OCI-LY1 (cell line): ENCODE results near the gene CYBA.

Experiments used
- H2AFZ ChIP-seq: fragments of 200-600 bp; sonication (generic), shearing (Covaris generic); 2 replicates; pipeline ENCODE4 v1.6.0; 2014; ENCODE audit warnings: antibody characterized with exemption, mild to moderate bottlenecking, low read length
- H3F3A ChIP-seq: fragments of 200-600 bp; sonication (generic), shearing (Covaris generic); 2 replicates; pipeline ENCODE4 v1.6.0; 2014; ENCODE audit warnings: mild to moderate bottlenecking, antibody characterized with exemption, low read length, moderate library complexity; ENCODE audit not compliant: insufficient read depth
- H3K27ac ChIP-seq: fragments of 200-600 bp; sonication (generic); 2 replicates; pipeline ENCODE4 v1.5.1; 2014; ENCODE audit warnings: low read length, mixed run types, mild to moderate bottlenecking, low read depth; ENCODE audit not compliant: poor library complexity, severe bottlenecking
- H3K27me3 ChIP-seq: fragments of 200-600 bp; sonication (generic); 2 replicates; pipeline ENCODE4 v1.6.0; 2014; ENCODE audit warnings: antibody characterized with exemption, mild to moderate bottlenecking, low read length, moderate library complexity; ENCODE audit not compliant: insufficient read depth
- H3K36me3 ChIP-seq: fragments of 200-600 bp; sonication (generic); 2 replicates; pipeline ENCODE4 v1.6.1; 2014; ENCODE audit warnings: mild to moderate bottlenecking, antibody characterized with exemption, low read length, moderate library complexity, mixed read lengths; ENCODE audit not compliant: insufficient read depth
- H3K4me1 ChIP-seq: fragments of 200-600 bp; sonication (generic); 2 replicates; pipeline ENCODE4 v1.5.1; 2014; ENCODE audit warnings: mild to moderate bottlenecking, low read length, moderate library complexity; ENCODE audit not compliant: insufficient read depth, severe bottlenecking
- H3K4me2 ChIP-seq: fragments of 200-600 bp; sonication (generic), shearing (Covaris generic); 2 replicates; pipeline ENCODE4 v1.6.1; 2014; ENCODE audit warnings: low read length
- H3K4me3 ChIP-seq: fragments of 200-600 bp; sonication (generic); 2 replicates; pipeline ENCODE4 v1.5.1; 2014; ENCODE audit warnings: low read length, low read depth, mild to moderate bottlenecking, mixed read lengths; ENCODE audit not compliant: poor library complexity, severe bottlenecking
- H3K79me2 ChIP-seq: fragments of 200-600 bp; shearing (Covaris generic); 2 replicates; pipeline ENCODE4 v1.6.1; 2016; ENCODE audit warnings: mixed run types, low read length, mixed read lengths; ENCODE audit not compliant: insufficient read depth
- H3K9ac ChIP-seq: fragments of 200-600 bp; sonication (generic), shearing (Covaris generic); 2 replicates; pipeline ENCODE4 v1.6.1; 2014; ENCODE audit warnings: mild to moderate bottlenecking, low read length, mixed read lengths
- H3K9me2 ChIP-seq: fragments of 200-600 bp; sonication (generic), shearing (Covaris generic); 2 replicates; pipeline ENCODE4 v1.6.1; 2014; ENCODE audit warnings: low read depth, mild to moderate bottlenecking, low read length, mixed read lengths
- H3K9me3 ChIP-seq: fragments of 200-600 bp; shearing (Covaris generic); 2 replicates; pipeline ENCODE4 v1.6.1; 2014; ENCODE audit warnings: low read length, mixed read lengths
- H4K20me1 ChIP-seq: fragments of 200-600 bp; sonication (generic), shearing (Covaris generic); 2 replicates; pipeline ENCODE4 v1.6.0; 2016; ENCODE audit warnings: mild to moderate bottlenecking, low read length; ENCODE audit not compliant: insufficient read depth
- CTCF ChIP-seq: fragments of 200-600 bp; sonication (generic), shearing (Covaris generic); IDR thresholded peaks from 2 replicates; pipeline ENCODE4 v1.5.1; 2017; ENCODE audit warnings: mild to moderate bottlenecking, antibody characterized with exemption, low read length, moderate library complexity, mixed read lengths
- EZH2 ChIP-seq: fragments of 200-600 bp; sonication (generic), shearing (Covaris generic); IDR thresholded peaks from 2 replicates; pipeline ENCODE4 v1.8.0; 2017; ENCODE audit warnings: borderline replicate concordance, mixed run types, mild to moderate bottlenecking, antibody characterized with exemption, low read length, moderate library complexity, mixed read lengths

Gene CYBA

GRCh38 chr16:88684569-88685155 is 33.8 kb upstream of the CYBA start:
- no peaks in the 10 kb centered on the region for H3K79me2 ChIP-seq
- no peaks in the 10 kb centered on the region for H3K9me2 ChIP-seq
- H3K4me1 ChIP-seq = peaks cover 37% of the 10 kb centered on the region
- no peaks in the 10 kb centered on the region for H4K20me1 ChIP-seq
- TF ChIP-seq CTCF (no peak), EZH2 (no peak)
- H3K27ac ChIP-seq = no peak overlapping the region
- H3K9ac ChIP-seq = no peak overlapping the region
- no peak overlapping the region for H3K4me3 ChIP-seq
- no peak overlapping the region for H2AFZ ChIP-seq
- H3K36me3 ChIP-seq = no peaks in the 10 kb centered on the region
- H3K4me2 ChIP-seq = no peak overlapping the region
- H3F3A ChIP-seq = 0 out of 2 replicates have a peak, but pooled peaks cover 3% of the 10 kb centered on the region
- H3K9me3 ChIP-seq = no peaks in the 10 kb centered on the region
- peaks cover 4% of the 10 kb centered on the region; the same call in 1 of the 2 replicates for H3K27me3 ChIP-seq

GRCh38 chr16:88681709-88682451 is 31.0 kb upstream of the CYBA start:
- Histone ChIP-seq H3K36me3 (no peaks in the 10 kb centered on the region), H3K9me2 (no peaks in the 10 kb centered on the region), H3K79me2 (no peaks in the 10 kb centered on the region), H4K20me1 (no peaks in the 10 kb centered on the region), H3K4me1 (peaks cover 36% of the 10 kb centered on the region), H3K4me2 (peak overlapping the region; percentile 60), H3F3A (0 out of 2 replicates have a peak, but pooled peaks cover 3% of the 10 kb centered on the region), H3K27ac (peak overlapping the region; percentile 74), H2AFZ (no peak overlapping the region), H3K27me3 (no peaks in the 10 kb centered on the region; the same call in 1 of the 2 replicates), H3K4me3 (peak overlapping the region; percentile 48), H3K9ac (peak overlapping the region; percentile 39; the same call in 1 of the 2 replicates), H3K9me3 (no peaks in the 10 kb centered on the region)
- TF ChIP-seq EZH2 (no peak), CTCF (no peak)

GRCh38 chr16:88681084-88681680 is 30.3 kb upstream of the CYBA start:
- H2AFZ ChIP-seq = no peak overlapping the region
- H3K9me2 ChIP-seq = no peaks in the 10 kb centered on the region
- peaks cover under 1% of the 10 kb centered on the region; the same call in 1 of the 2 replicates for H3K36me3 ChIP-seq
- H3K9ac ChIP-seq = peak overlapping the region; percentile 39; the same call in 1 of the 2 replicates
- peak overlapping the region; percentile 48 for H3K4me3 ChIP-seq
- H3K9me3 ChIP-seq = no peaks in the 10 kb centered on the region
- TF ChIP-seq EZH2 (no peak), CTCF (peak; percentile 83)
- 0 out of 2 replicates have a peak, but pooled peaks cover 3% of the 10 kb centered on the region for H3F3A ChIP-seq
- H4K20me1 ChIP-seq = no peaks in the 10 kb centered on the region
- H3K27ac ChIP-seq = peak overlapping the region; percentile 74
- H3K79me2 ChIP-seq = no peaks in the 10 kb centered on the region
- H3K4me1 ChIP-seq = peaks cover 31% of the 10 kb centered on the region
- H3K4me2 ChIP-seq = peak overlapping the region; percentile 60
- H3K27me3 ChIP-seq = no peaks in the 10 kb centered on the region; the same call in 1 of the 2 replicates
